OCI-LY1 (cell line): Measurements from ENCODE around the gene UNC13D.
A peak's percentile ranks its signal among the peaks of the same experiment; 100 is the strongest.

Experiments
- H2AFZ ChIP-seq: fragments of 200-600 bp; sonication (generic), shearing (Covaris generic); 2 replicates; pipeline ENCODE4 v1.6.0; 2014; ENCODE audit warnings: antibody characterized with exemption, mild to moderate bottlenecking, low read length
- H3F3A ChIP-seq: fragments of 200-600 bp; sonication (generic), shearing (Covaris generic); 2 replicates; pipeline ENCODE4 v1.6.0; 2014; ENCODE audit warnings: mild to moderate bottlenecking, antibody characterized with exemption, low read length, moderate library complexity; ENCODE audit not compliant: insufficient read depth
- H3K27ac ChIP-seq: fragments of 200-600 bp; sonication (generic); 2 replicates; pipeline ENCODE4 v1.5.1; 2014; ENCODE audit warnings: low read length, mixed run types, mild to moderate bottlenecking, low read depth; ENCODE audit not compliant: poor library complexity, severe bottlenecking
- H3K27me3 ChIP-seq: fragments of 200-600 bp; sonication (generic); 2 replicates; pipeline ENCODE4 v1.6.0; 2014; ENCODE audit warnings: antibody characterized with exemption, mild to moderate bottlenecking, low read length, moderate library complexity; ENCODE audit not compliant: insufficient read depth
- H3K36me3 ChIP-seq: fragments of 200-600 bp; sonication (generic); 2 replicates; pipeline ENCODE4 v1.6.1; 2014; ENCODE audit warnings: mild to moderate bottlenecking, antibody characterized with exemption, low read length, moderate library complexity, mixed read lengths; ENCODE audit not compliant: insufficient read depth
- H3K4me1 ChIP-seq: fragments of 200-600 bp; sonication (generic); 2 replicates; pipeline ENCODE4 v1.5.1; 2014; ENCODE audit warnings: mild to moderate bottlenecking, low read length, moderate library complexity; ENCODE audit not compliant: insufficient read depth, severe bottlenecking
- H3K4me2 ChIP-seq: fragments of 200-600 bp; sonication (generic), shearing (Covaris generic); 2 replicates; pipeline ENCODE4 v1.6.1; 2014; ENCODE audit warnings: low read length
- H3K4me3 ChIP-seq: fragments of 200-600 bp; sonication (generic); 2 replicates; pipeline ENCODE4 v1.5.1; 2014; ENCODE audit warnings: low read length, low read depth, mild to moderate bottlenecking, mixed read lengths; ENCODE audit not compliant: poor library complexity, severe bottlenecking
- H3K79me2 ChIP-seq: fragments of 200-600 bp; shearing (Covaris generic); 2 replicates; pipeline ENCODE4 v1.6.1; 2016; ENCODE audit warnings: mixed run types, low read length, mixed read lengths; ENCODE audit not compliant: insufficient read depth
- H3K9ac ChIP-seq: fragments of 200-600 bp; sonication (generic), shearing (Covaris generic); 2 replicates; pipeline ENCODE4 v1.6.1; 2014; ENCODE audit warnings: mild to moderate bottlenecking, low read length, mixed read lengths
- H3K9me2 ChIP-seq: fragments of 200-600 bp; sonication (generic), shearing (Covaris generic); 2 replicates; pipeline ENCODE4 v1.6.1; 2014; ENCODE audit warnings: low read depth, mild to moderate bottlenecking, low read length, mixed read lengths
- H3K9me3 ChIP-seq: fragments of 200-600 bp; shearing (Covaris generic); 2 replicates; pipeline ENCODE4 v1.6.1; 2014; ENCODE audit warnings: low read length, mixed read lengths
- H4K20me1 ChIP-seq: fragments of 200-600 bp; sonication (generic), shearing (Covaris generic); 2 replicates; pipeline ENCODE4 v1.6.0; 2016; ENCODE audit warnings: mild to moderate bottlenecking, low read length; ENCODE audit not compliant: insufficient read depth
- EZH2 ChIP-seq: fragments of 200-600 bp; sonication (generic), shearing (Covaris generic); IDR thresholded peaks from 2 replicates; pipeline ENCODE4 v1.8.0; 2017; ENCODE audit warnings: borderline replicate concordance, mixed run types, mild to moderate bottlenecking, antibody characterized with exemption, low read length, moderate library complexity, mixed read lengths
- TF ChIP-seq, protein P1 (sequence below): fragments of 200-600 bp; sonication (generic), shearing (Covaris generic); IDR thresholded peaks from 2 replicates; pipeline ENCODE4 v1.5.1; 2017; ENCODE audit warnings: mild to moderate bottlenecking, antibody characterized with exemption, low read length, moderate library complexity, mixed read lengths

UNC13D gene

DNA sequence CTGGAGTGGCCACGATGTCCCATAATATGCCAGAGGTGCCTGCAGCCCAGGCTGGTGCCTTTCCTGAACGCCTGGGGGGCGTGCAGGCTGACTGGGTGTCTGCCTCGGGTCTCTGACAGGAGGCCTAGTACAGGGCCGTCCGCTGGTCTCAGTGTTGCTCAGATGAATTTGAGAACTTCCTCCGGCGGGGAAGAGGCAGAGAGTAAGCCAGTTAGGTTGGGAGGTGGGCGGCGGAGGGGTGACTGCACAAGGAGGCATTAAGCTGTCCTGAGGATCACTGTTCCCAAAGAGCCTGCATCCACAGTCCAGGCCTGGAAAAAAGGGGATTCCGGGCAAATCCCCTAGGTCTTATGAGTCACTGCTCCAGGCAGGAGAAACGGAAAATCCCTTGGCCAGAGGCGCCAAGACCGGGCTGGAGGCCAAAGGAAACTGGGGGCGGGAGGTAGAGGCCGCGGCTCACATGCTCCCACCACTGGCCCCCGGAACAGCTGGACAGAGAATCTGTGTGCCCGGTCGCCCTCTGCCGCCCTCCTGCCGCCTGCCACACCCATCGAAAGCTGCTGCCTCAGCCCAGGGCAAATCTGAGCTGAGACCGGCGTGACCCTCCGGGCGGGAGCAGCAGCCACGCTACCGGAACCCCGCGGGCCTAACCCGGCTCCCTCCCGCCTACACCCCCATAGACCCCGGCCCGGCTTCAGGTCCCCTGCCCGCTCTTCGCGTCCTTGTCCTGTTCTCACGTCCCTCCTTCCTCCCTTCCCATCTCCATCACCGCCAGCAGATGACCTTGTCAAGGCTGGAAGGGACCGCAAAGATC lies 32.9 kb upstream of the UNC13D start:
- peak overlapping the region; percentile 59 for H3K27ac ChIP-seq
- no peaks in the 10 kb centered on the region for H4K20me1 ChIP-seq
- H3K4me2 ChIP-seq = peak overlapping the region; percentile 82
- H3F3A ChIP-seq = no peaks in the 10 kb centered on the region
- H3K9ac ChIP-seq = peak overlapping the region; percentile 63
- H3K36me3 ChIP-seq = no peaks in the 10 kb centered on the region
- no peak overlapping the region for H2AFZ ChIP-seq
- H3K4me1 ChIP-seq = peaks cover 40% of the 10 kb centered on the region
- TF ChIP-seq, protein P1, sequence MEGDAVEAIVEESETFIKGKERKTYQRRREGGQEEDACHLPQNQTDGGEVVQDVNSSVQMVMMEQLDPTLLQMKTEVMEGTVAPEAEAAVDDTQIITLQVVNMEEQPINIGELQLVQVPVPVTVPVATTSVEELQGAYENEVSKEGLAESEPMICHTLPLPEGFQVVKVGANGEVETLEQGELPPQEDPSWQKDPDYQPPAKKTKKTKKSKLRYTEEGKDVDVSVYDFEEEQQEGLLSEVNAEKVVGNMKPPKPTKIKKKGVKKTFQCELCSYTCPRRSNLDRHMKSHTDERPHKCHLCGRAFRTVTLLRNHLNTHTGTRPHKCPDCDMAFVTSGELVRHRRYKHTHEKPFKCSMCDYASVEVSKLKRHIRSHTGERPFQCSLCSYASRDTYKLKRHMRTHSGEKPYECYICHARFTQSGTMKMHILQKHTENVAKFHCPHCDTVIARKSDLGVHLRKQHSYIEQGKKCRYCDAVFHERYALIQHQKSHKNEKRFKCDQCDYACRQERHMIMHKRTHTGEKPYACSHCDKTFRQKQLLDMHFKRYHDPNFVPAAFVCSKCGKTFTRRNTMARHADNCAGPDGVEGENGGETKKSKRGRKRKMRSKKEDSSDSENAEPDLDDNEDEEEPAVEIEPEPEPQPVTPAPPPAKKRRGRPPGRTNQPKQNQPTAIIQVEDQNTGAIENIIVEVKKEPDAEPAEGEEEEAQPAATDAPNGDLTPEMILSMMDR = no peak
- no peak for TF ChIP-seq EZH2
- peaks cover 4% of the 10 kb centered on the region; the same call in 1 of the 2 replicates for H3K27me3 ChIP-seq
- H3K9me3 ChIP-seq = no peaks in the 10 kb centered on the region
- peak overlapping the region; percentile 62 for H3K4me3 ChIP-seq
- H3K9me2 ChIP-seq = no peaks in the 10 kb centered on the region
- no peaks in the 10 kb centered on the region for H3K79me2 ChIP-seq

DNA sequence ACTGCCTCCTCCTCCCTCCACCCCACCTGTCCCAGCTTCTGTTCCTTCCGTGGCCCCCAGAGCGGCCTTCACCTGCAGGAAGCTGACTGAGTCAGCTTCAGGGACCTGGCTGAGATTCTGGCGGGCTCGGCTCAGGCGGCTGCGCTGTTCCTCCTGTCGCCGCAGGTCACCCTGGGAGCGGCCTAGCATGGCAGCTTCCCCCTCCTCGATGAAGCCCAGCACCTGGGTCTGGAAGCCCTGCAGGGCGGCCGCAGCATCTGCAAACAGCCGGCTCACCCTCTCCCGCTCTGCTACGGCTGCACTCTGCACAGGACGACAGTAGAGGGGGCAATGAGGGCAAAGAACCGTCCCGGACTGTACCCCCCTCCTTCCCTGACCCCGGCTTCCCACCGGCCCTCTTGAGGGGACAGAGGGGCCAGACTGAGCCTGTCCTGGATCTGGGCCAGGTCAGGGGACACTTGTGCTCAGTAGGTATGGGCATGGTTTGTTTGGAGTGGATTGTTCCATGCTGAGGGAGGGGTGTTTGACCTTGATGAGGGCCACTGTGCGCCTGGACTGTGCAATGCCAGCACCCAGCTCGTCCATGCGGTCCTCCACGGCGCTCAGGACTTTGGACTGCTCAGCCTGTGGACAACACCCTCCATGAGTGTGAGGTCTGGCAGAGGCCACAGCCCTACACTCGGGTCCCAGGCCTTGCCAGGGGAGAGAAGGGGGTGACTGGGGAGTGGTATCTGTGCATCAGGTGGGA lies 32.2 kb upstream of the UNC13D start:
- TF ChIP-seq EZH2 = no peak
- TF ChIP-seq, protein P1 = peak; percentile 64
- Histone ChIP-seq H3K27ac (peak overlapping the region; percentile 59), H3K27me3 (peaks cover 4% of the 10 kb centered on the region; the same call in 1 of the 2 replicates), H4K20me1 (no peaks in the 10 kb centered on the region), H3F3A (no peaks in the 10 kb centered on the region), H2AFZ (no peak overlapping the region), H3K4me1 (peaks cover 40% of the 10 kb centered on the region), H3K9me3 (no peaks in the 10 kb centered on the region), H3K9me2 (no peaks in the 10 kb centered on the region), H3K9ac (peak overlapping the region; percentile 63), H3K4me3 (peak overlapping the region; percentile 62), H3K79me2 (no peaks in the 10 kb centered on the region), H3K36me3 (no peaks in the 10 kb centered on the region), H3K4me2 (peak overlapping the region; percentile 82)

DNA sequence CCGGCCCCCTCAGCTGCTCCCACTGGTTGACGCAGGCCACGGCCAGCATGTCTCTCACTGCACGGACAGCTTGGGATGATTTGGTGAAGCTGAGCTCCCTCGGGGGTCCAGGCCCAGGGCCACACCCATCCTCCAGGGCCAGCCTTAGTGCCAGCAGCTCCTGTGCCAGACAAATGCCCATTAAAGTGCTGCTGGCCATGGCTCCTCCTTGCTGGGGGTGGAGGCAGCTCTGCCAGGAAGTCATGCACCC lies 31.7 kb upstream of the UNC13D start:
- no peaks in the 10 kb centered on the region for H3K79me2 ChIP-seq
- no peaks in the 10 kb centered on the region for H3K36me3 ChIP-seq
- TF ChIP-seq, protein P1 = no peak
- TF ChIP-seq EZH2 = no peak
- H3K27me3 ChIP-seq = peaks cover 4% of the 10 kb centered on the region; the same call in 1 of the 2 replicates
- peak overlapping the region; percentile 82 for H3K4me2 ChIP-seq
- no peaks in the 10 kb centered on the region for H3F3A ChIP-seq
- no peaks in the 10 kb centered on the region for H3K9me2 ChIP-seq
- peak overlapping the region; percentile 63; the same call in 1 of the 2 replicates for H3K9ac ChIP-seq
- H3K4me3 ChIP-seq = peak overlapping the region; percentile 62
- H2AFZ ChIP-seq = no peak overlapping the region
- no peaks in the 10 kb centered on the region for H4K20me1 ChIP-seq
- peaks cover 40% of the 10 kb centered on the region for H3K4me1 ChIP-seq
- peak overlapping the region; percentile 59 for H3K27ac ChIP-seq
- no peaks in the 10 kb centered on the region for H3K9me3 ChIP-seq
